PFSK-1 (cell line): ENCODE data around the gene RMI2.

Source experiments
- FOXP2 ChIP-seq: optimal IDR thresholded peaks from 2 replicates; pipeline ENCODE3; 2011; ENCODE audit warnings: borderline replicate concordance, control low read depth, inconsistent platforms; ENCODE audit not compliant: insufficient read depth; ENCODE audit errors: extremely low read length, extremely low read depth
- POLR2AphosphoS5 ChIP-seq: IDR thresholded peaks from 2 replicates; pipeline ENCODE4 v1.6.1; 2012; ENCODE audit warnings: low read depth, mild to moderate bottlenecking, control low read depth, low read length, moderate library complexity
- SIN3A ChIP-seq: IDR thresholded peaks from 2 replicates; pipeline ENCODE4 v1.6.1; 2012; ENCODE audit warnings: mild to moderate bottlenecking, low read length, moderate library complexity, borderline replicate concordance; ENCODE audit not compliant: insufficient read depth
- TAF1 ChIP-seq: IDR thresholded peaks from 2 replicates; pipeline ENCODE4 v1.6.1; 2012; ENCODE audit warnings: low read length, control low read depth, borderline replicate concordance; ENCODE audit not compliant: insufficient read depth
- TF ChIP-seq, protein P1 (sequence below), 2 experiments: IDR thresholded peaks; 2 replicates each; pipeline versions ENCODE4 v1.6.1 to v1.8.0; 2011 to 2012; ENCODE audit warnings: low read depth in 2 of 2, low read length in 2 of 2, control low read depth in 1 of 2, inconsistent platforms in 1 of 2, mild to moderate bottlenecking in 1 of 2, moderate library complexity in 1 of 2; ENCODE audit not compliant: insufficient read depth in 1 of 2

The RMI2 gene

GRCh38 chr16:11322823-11323222 lies 22.4 kb upstream of the RMI2 start:
- TF ChIP-seq SIN3A, result no peak
- TF ChIP-seq FOXP2, result no peak
- no peak for TF ChIP-seq TAF1
- no peak for TF ChIP-seq POLR2AphosphoS5
- TF ChIP-seq, protein P1, sequence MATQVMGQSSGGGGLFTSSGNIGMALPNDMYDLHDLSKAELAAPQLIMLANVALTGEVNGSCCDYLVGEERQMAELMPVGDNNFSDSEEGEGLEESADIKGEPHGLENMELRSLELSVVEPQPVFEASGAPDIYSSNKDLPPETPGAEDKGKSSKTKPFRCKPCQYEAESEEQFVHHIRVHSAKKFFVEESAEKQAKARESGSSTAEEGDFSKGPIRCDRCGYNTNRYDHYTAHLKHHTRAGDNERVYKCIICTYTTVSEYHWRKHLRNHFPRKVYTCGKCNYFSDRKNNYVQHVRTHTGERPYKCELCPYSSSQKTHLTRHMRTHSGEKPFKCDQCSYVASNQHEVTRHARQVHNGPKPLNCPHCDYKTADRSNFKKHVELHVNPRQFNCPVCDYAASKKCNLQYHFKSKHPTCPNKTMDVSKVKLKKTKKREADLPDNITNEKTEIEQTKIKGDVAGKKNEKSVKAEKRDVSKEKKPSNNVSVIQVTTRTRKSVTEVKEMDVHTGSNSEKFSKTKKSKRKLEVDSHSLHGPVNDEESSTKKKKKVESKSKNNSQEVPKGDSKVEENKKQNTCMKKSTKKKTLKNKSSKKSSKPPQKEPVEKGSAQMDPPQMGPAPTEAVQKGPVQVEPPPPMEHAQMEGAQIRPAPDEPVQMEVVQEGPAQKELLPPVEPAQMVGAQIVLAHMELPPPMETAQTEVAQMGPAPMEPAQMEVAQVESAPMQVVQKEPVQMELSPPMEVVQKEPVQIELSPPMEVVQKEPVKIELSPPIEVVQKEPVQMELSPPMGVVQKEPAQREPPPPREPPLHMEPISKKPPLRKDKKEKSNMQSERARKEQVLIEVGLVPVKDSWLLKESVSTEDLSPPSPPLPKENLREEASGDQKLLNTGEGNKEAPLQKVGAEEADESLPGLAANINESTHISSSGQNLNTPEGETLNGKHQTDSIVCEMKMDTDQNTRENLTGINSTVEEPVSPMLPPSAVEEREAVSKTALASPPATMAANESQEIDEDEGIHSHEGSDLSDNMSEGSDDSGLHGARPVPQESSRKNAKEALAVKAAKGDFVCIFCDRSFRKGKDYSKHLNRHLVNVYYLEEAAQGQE (IDR thresholded peaks at IDR 0.05; ENCODE audit: insufficient read depth in 1 of 2, low read depth in 2 of 2, low read length in 2 of 2), result no peak

GRCh38 chr16:11323551-11324336 lies 21.5 kb upstream of the RMI2 start:
- TF ChIP-seq FOXP2 (no peak), TAF1 (no peak), SIN3A (no peak), POLR2AphosphoS5 (no peak)
- TF ChIP-seq, protein P1 (IDR thresholded peaks at IDR 0.05; ENCODE audit: insufficient read depth in 1 of 2, low read depth in 2 of 2, low read length in 2 of 2), result no peak

DNA sequence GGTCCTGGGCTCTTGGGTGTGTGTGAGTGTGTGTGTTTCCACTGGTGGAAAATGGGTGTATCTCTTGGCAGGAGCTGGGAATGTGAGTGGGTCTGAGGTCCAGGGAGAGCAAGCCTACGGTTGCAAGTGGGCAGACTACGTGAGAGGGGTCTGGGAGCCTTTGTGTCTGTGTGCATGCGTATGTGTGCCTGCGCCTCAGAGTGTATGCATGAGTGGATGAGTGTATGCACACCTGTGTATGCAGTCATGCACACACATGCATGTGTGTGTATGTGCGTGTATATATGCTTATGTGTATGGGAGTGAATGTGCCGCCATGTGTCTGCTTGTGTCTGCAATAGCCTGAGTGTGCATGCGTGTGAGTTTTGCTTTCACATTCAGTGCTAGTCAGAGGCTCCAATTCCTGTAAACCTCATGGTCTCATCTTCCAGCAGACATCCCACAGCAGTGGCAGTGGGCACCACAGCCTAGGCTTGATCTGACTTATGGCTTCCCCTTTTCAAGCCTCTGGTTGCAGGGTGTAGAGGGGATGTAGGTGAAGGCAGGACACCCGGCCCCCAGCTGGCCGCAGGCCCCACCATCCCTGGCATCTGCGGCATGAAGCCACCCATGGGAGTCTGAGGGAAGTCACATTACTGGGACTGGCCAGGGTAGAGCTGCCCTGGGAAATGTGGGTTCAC lies 19.7 kb upstream of the RMI2 start:
- TF ChIP-seq, protein P1 (IDR thresholded peaks at IDR 0.05; ENCODE audit: insufficient read depth in 1 of 2, low read depth in 2 of 2, low read length in 2 of 2), result no peak
- TF ChIP-seq SIN3A, result no peak
- TF ChIP-seq POLR2AphosphoS5, result no peak
- no peak for TF ChIP-seq TAF1
- TF ChIP-seq FOXP2, result no peak

GRCh38 chr16:11326084-11326736 lies 19.0 kb upstream of the RMI2 start:
- TF ChIP-seq POLR2AphosphoS5 (no peak), FOXP2 (no peak), TAF1 (no peak), SIN3A (no peak)
- TF ChIP-seq, protein P1 (IDR thresholded peaks at IDR 0.05; ENCODE audit: insufficient read depth in 1 of 2, low read depth in 2 of 2, low read length in 2 of 2), result no peak
